ENCODE data around the gene SPRN.
"Not testable (repeated sequence)": the region's sequence is repeated elsewhere in the genome, so short reads cannot be mapped to it uniquely, and the experiment has no call there.

Gene SPRN

GRCh38 chr10:133439517-133440461 is 15.4 kb upstream of the SPRN start:
- DNase-seq: no peak

DNA sequence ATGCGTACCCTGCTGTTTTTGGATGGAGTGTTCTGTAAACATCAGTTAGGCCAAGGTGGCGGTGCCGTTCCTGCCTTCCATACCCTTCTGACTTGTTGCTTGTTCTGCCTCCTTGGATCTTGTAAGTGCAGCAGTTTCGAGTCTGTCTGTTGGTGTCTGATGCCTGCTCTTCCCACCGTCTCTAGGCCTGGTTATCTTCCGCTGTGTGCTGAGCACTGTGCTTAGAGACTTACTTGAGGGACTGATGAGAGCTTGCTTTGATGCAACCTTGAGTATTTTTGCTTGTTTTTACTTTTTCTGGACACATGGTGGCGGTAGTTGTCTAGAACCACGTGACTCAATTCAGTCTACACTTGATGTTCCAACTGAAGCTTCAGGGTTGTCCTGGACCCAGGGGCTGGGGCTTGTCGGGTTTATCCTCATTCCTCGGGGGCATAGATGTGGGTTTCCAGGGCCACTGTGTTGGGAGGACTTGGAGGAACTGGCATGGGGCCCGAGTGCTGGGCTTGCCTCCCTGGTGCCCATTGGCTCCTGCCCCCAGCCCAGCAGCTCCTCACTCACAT is 14.4 kb upstream of the SPRN start:
- DNase-seq: no peak

- DNase-seq: not testable (repeated sequence)
Observed at GRCh38 chr10:133432789-133433188, 8.4 kb upstream of the SPRN start.

GRCh38 chr10:133431888-133432613 is 7.6 kb upstream of the SPRN start:
- DNase-seq: not testable (repeated sequence)

DNA sequence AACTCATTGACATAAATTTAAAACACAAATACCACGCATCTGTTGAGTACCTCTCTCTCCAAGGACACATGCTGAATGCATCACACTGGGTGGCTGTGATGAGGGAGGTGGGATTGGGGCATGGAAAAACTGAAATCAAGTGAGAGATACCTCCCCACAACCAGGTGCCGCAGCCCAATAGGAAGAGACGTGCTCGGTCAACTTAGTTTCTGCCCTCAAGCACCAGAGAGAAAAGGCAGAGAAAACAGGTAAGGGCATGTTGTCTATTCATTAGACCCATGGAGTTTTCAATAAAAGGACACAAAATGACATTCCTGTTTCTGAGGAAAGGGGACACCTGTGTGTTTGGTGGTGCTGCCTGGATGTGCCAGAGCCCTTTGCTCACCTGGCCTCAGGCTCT is 5.1 kb upstream of the SPRN start:
- not testable (repeated sequence) for DNase-seq

DNA sequence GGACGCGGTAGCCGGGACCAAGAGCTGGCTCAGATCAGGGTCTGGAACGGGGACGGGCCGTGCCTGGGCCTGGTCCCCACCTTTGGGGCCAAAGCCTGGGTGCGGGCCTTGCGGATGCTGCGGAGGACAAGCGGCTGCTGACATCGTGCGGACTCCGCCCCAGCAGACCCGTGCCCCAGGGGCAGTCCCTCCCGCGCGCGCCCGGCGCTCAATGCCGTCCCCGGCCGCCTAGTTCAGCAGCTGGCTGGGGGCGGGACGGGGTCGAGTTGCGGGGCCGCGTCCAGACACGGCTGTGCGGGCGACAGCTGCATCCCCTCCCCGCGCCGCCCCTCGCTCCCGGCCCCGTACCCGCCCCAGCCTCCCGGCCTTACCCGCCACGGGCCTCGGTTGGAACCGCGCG is 323 bp downstream of the SPRN start:
- DNase-seq: not testable (repeated sequence)

DNA sequence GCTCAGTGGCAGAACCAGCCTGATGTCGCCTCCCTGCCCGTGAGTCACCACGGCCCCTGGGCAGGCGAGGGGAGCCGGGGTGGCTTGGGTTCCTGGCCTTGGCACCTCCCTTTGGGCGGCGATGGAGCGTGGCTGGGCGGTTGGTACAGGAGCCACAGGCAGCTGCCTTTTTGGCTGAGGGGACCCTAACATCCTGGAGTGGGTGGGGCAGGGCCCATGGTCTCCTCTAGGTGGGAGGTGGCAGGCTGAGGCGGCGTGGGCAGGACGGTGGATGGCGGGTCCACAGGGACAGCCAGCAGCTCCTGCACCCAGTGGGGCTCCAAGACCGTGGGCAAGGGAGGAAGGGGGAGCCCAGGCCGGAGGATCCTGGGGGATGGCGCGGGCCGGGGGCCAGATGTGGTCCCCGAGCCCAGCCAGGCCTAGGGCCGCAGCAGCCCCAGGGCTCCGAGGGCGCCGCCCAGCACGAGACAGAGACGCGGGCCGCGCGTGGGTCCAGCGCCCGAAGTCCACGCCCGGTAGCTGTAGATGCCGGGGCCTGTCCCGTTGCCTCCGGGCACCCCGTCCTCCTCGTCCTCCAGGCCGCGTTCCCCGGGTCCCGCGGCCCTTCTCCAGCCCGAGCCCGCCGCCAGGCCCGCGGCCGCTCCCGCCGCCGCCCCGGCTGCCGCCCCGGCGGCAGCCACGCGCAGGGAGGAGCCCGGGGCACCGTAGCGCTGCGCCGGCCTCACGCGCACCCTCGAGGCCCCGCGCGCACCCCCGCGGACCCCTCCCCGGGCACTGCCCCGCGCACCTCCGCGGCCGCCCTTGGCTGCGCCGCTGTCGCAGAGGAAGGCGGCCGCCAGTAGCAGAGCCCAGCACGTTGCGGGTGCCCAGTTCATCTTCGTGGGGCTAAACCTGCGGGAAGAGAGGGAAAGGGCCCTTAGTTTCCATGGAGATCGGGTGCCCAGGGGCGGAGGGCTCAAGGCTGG is 1.3 kb downstream of the SPRN start:
- no peak for DNase-seq

- DNase-seq: no peak
Observed at GRCh38 chr10:133422223-133422806, 2.1 kb downstream of the SPRN start.

DNA sequence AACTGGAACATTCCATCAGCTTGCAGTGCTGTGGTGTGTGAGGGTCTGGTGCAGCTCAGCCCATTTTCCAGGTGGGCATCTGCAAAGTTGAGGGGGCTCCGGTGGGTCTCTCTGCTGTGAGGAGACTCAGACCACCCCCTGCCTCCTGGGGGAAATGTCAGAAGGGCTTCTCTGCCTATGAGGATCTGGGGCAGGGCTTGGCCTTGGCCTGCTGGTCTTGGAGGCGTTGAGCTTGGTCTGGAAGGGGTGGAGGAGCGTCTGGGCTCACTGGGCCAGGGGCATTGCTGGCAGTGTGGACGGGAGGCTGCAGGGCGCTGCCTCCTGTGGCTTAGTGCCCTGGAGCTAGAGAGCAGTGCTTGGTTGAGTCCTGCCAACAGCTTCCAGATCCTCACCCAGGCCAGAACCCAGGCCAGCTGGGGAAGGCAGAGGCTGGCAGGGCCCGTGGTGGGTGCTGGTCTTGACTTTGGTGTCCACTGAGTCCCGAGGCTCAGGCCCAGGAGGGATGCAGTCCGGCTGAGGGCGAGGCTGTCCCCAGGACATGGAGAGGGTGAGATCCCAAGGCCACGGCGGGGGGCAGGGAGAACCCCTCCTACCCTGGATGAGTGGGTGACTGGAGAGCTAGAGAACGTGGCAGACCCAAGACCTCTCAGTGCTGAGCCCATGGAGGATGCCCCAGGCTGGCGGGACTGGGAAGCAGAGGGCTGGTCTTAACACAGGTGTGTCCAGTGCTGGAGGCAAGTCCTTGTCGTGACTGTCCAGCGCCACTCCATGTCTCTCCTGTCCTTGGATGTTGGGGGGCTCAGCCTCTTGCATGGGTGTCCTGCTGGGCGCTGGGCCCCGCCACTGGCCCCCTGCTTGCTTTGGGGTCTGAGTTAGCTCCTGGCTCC is 2.8 kb downstream of the SPRN start:
- no peak for DNase-seq

GRCh38 chr10:133420579-133420978 is 3.8 kb downstream of the SPRN start:
- no peak for DNase-seq

GRCh38 chr10:133420028-133420427 is 4.4 kb downstream of the SPRN start:
- DNase-seq: no peak

- no peak for DNase-seq
Observed at GRCh38 chr10:133419211-133419950, 5.0 kb downstream of the SPRN start.

DNA sequence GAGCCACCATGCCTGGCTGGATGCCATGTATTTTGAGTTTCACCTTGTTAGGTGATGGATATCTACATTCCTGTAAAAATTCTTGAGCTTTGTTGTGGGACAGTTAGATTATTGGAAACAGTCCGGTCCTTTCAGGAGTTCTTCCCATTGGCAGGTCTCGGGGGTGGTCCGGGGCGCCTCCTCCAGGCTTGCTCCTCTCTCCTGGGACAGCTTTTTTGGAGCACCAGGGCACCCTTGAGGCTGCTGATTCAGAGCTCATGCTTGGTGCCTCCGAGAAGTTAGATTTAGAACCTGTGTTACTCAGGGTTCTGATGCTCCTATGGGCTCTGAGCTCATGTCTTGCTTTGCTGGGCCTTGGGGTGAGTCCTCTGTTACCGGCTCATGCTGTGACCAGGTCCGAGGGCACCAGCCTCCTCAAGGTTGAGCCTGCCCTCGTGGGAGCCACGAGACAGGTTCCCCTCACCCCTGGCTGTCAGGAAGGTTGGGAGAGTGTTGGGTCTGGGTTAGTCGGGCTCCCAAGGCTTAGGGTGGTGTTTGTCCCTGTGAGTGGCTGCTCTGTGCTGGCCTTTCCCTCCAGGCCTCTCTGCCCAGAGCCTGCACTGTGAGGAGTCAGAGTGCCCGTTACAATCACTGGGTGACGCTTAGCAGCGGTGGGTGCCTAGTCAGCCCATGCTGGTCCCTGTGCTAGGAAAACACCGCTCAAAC is 6.0 kb downstream of the SPRN start:
- DNase-seq: no peak

DNA sequence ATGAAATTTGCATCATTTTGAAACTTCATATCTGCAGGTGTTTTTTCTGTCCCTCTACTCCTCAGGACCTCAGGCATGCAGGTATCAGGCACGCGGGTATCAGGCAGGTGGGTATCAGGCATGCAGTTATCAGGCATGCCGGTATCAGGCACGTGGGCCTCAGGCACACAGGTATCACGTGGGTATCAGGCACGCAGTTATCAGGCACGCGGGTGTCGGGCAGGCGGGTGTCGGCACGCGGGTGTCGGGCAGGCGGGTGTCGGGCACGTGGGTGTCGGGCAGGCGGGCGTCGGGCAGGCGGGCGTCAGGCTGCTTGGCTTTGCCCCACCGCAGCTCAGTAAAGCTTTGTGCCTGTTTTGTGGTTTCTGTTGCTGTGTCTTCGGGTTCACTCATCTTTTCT is 8.7 kb downstream of the SPRN start:
- no peak for DNase-seq

GRCh38 chr10:133414401-133414800 is 10.0 kb downstream of the SPRN start:
- DNase-seq: not testable (repeated sequence)

DNA sequence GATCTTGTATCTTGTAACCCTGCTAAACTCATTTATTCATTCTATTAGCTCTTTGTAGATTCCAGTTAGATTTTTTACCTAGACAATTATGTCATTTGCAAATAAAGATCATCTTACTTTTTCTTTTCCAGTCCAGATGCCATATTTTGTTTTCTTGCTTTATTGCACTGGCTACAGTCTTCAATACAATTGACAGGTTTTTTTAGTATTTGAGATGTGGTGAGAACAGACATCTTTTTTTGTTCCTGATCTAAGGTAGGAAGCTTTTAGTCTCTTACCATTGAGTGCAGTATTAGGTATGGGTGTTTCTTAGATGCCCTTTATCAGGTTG is 12.1 kb downstream of the SPRN start:
- no peak for DNase-seq

DNA sequence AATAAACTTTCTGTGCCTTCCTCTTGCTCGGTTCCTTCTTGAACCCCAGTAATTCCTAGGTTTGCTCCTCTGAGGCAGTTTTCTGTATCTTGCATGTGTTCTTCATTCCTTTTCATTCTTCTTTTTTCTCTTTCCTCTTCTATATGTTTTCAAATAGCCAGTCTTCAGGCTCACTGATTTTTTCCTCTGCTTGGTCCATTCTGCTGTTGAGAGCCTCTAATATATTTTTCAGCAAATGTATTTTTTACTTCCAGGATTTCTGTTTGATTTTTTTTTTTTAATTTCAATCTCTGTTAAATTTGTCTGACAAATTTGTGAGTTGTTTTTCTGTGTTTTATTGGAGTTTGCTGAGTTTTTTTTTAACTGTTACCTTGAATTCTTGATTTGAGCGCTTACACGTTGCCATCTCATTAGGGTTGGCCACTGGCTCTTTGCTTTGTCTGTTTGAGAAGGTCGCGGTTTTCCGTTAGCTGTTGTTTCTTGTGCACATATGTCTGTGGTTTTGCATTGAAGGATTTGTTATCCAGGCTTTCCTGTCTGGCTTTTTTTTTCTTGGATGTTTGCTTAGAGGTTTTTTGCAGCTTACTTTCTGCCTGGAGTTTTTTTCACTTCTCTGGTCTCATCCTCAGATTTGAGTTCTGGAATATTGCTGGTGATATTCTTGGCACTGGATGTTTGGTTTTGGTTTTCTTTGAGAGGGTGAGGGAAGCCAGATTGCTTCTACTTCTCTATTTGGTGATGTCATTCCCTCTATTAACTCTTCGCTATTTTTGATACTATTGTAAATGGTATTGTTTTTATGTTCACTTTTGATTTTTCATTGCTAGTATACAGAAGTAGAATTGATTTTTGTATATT is 12.7 kb downstream of the SPRN start:
- no peak for DNase-seq

DNA sequence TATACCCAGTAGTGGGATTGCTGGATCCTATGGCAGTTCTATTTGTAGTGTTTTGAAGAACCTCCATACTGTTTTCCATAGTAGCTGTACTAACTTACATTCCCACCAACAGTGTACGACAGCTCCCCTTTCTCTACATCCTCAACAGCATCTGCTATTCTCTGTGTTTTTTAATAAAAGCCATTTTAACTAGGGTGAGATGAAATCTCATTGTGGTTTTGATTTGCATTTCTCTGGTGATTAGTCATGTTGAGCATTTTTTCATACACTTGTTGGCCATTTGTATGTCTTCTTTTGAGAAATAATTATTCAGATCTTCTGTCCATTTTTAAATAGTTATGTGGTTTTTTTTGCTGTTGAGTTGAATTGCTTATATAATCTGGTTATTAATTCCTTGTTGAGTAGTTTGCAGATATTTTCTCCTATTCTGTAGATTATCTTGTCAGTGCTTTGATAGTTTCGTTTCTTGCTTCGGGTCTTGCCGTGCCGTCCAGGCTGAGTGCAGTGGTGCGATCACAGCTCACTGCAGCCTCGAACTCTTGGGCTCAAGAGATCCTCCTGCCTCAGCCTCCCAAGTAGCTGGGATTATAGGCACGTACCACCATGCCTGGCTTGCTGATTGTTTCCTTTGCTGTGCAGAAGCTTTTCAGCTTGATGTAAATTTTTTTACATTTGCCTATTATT is 18.4 kb downstream of the SPRN start:
- no peak for DNase-seq

Data from NCI-H2029 (cell line).